Erythroblast (primary cell): ENCODE data around the gene CFAP410.

Experiments used
- GATA1 ChIP-seq: IDR thresholded peaks from 2 replicates; pipeline ENCODE4 v1.6.1; 2011; ENCODE audit warnings: low read depth, mild to moderate bottlenecking, control low read depth, low read length, moderate library complexity
- POLR2A ChIP-seq: IDR thresholded peaks from 2 replicates; pipeline ENCODE4 v1.6.1; 2011; ENCODE audit warnings: mild to moderate bottlenecking, low read length

- no peak for TF ChIP-seq POLR2A
- no peak for TF ChIP-seq GATA1
Measured at GRCh38 chr21:44380876-44381275, 41.7 kb upstream of the CFAP410 start.
